RPMI7951 (cell line): ENCODE data around the gene ZNF300. TPM values are rescaled to one million over a fixed set of nuclear protein-coding genes. Genes with fewer than 3 reads are reported as not detected.
"Not testable (repeated sequence)": the region's sequence is repeated elsewhere in the genome, so short reads cannot be mapped to it uniquely, and the experiment has no call there.

Source experiments
- DNase-seq: peaks from one replicate; pipeline ENCODE4 v3.0.0-alpha.2; 2012; ENCODE audit warnings: low read depth
- total RNA-seq: library from RNA; depleted of rRNA; stranded (reverse); fragments of >200 nt; shearing (Covaris generic); gene quantifications from 2 replicates; pipeline ENCODE4 v1.2.3, GENCODE V29; 2014; rRNA removed

ZNF300 gene
- total RNA-seq, 1 experiment from 2014 or later, result 7.7 TPM

DNA sequence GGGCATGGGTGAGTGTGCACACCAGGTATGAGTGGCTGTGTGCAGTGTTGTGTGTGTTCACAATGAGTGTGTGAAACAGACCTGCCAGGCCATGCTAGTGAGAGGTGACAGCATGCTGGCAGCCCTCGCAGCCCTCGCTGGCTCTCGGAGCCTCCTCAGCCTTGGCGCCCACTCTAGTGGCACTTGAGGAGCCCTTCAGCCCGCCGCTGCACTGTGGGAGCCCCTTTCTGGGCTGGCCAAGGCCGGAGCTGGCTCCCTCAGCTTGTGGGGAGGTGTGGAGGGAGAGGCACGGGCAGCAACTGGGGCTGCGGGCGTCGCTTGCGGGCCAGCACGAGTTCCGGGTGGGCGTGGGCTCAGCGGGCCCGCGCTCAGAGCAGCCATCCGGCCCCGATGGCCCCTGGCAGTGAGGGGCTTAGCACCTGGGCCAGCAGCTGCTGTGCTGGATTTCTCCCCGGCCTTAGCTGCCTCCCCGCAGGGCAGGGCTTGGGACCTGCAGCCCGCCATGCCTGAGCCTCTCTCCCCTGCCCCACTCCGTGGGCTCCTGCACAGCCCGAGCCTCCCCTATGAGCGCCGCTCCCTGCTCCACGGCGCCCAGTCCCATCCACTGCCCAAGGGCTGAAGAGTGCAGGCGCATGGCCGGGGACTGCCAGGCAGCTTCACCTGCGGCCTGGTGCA is 59.5 kb downstream of the ZNF300 start:
- DNase-seq, result not testable (repeated sequence)

Other genes with a start within 250 kb of the ZNF300 start
- 0.78 TPM in 1 of 2 replicates, not detected in the other for gene MYOZ3, start 243.7 kb downstream of the ZNF300 start, total RNA-seq
- gene RBM22, start 203.9 kb downstream of the ZNF300 start, total RNA-seq, result 34.2 and 38.0 TPM in 2 replicates
- gene DCTN4, start 146.0 kb downstream of the ZNF300 start, total RNA-seq, result 35.5 and 41.2 TPM in 2 replicates
- gene SMIM3, start 126.2 kb downstream of the ZNF300 start, total RNA-seq, result 150 and 175 TPM in 2 replicates
- gene IRGM, start 58.5 kb downstream of the ZNF300 start, total RNA-seq, result not detected in 2 replicates
- 3.1 and 4.4 TPM in 2 replicates for gene GPX3, start 115.6 kb upstream of the ZNF300 start, total RNA-seq
- gene TNIP1, start 176.1 kb upstream of the ZNF300 start, total RNA-seq, result 96.2 and 106 TPM in 2 replicates